OCI-LY1 (cell line): ENCODE measurements around the gene USH2A.

ENCODE experiments used
- H2AFZ ChIP-seq: fragments of 200-600 bp; sonication (generic), shearing (Covaris generic); 2 replicates; pipeline ENCODE4 v1.6.0; 2014; ENCODE audit warnings: antibody characterized with exemption, mild to moderate bottlenecking, low read length
- H3F3A ChIP-seq: fragments of 200-600 bp; sonication (generic), shearing (Covaris generic); 2 replicates; pipeline ENCODE4 v1.6.0; 2014; ENCODE audit warnings: mild to moderate bottlenecking, antibody characterized with exemption, low read length, moderate library complexity; ENCODE audit not compliant: insufficient read depth
- H3K27ac ChIP-seq: fragments of 200-600 bp; sonication (generic); 2 replicates; pipeline ENCODE4 v1.5.1; 2014; ENCODE audit warnings: low read length, mixed run types, mild to moderate bottlenecking, low read depth; ENCODE audit not compliant: poor library complexity, severe bottlenecking
- H3K27me3 ChIP-seq: fragments of 200-600 bp; sonication (generic); 2 replicates; pipeline ENCODE4 v1.6.0; 2014; ENCODE audit warnings: antibody characterized with exemption, mild to moderate bottlenecking, low read length, moderate library complexity; ENCODE audit not compliant: insufficient read depth
- H3K36me3 ChIP-seq: fragments of 200-600 bp; sonication (generic); 2 replicates; pipeline ENCODE4 v1.6.1; 2014; ENCODE audit warnings: mild to moderate bottlenecking, antibody characterized with exemption, low read length, moderate library complexity, mixed read lengths; ENCODE audit not compliant: insufficient read depth
- H3K4me1 ChIP-seq: fragments of 200-600 bp; sonication (generic); 2 replicates; pipeline ENCODE4 v1.5.1; 2014; ENCODE audit warnings: mild to moderate bottlenecking, low read length, moderate library complexity; ENCODE audit not compliant: insufficient read depth, severe bottlenecking
- H3K4me2 ChIP-seq: fragments of 200-600 bp; sonication (generic), shearing (Covaris generic); 2 replicates; pipeline ENCODE4 v1.6.1; 2014; ENCODE audit warnings: low read length
- H3K4me3 ChIP-seq: fragments of 200-600 bp; sonication (generic); 2 replicates; pipeline ENCODE4 v1.5.1; 2014; ENCODE audit warnings: low read length, low read depth, mild to moderate bottlenecking, mixed read lengths; ENCODE audit not compliant: poor library complexity, severe bottlenecking
- H3K79me2 ChIP-seq: fragments of 200-600 bp; shearing (Covaris generic); 2 replicates; pipeline ENCODE4 v1.6.1; 2016; ENCODE audit warnings: mixed run types, low read length, mixed read lengths; ENCODE audit not compliant: insufficient read depth
- H3K9ac ChIP-seq: fragments of 200-600 bp; sonication (generic), shearing (Covaris generic); 2 replicates; pipeline ENCODE4 v1.6.1; 2014; ENCODE audit warnings: mild to moderate bottlenecking, low read length, mixed read lengths
- H3K9me2 ChIP-seq: fragments of 200-600 bp; sonication (generic), shearing (Covaris generic); 2 replicates; pipeline ENCODE4 v1.6.1; 2014; ENCODE audit warnings: low read depth, mild to moderate bottlenecking, low read length, mixed read lengths
- H3K9me3 ChIP-seq: fragments of 200-600 bp; shearing (Covaris generic); 2 replicates; pipeline ENCODE4 v1.6.1; 2014; ENCODE audit warnings: low read length, mixed read lengths
- H4K20me1 ChIP-seq: fragments of 200-600 bp; sonication (generic), shearing (Covaris generic); 2 replicates; pipeline ENCODE4 v1.6.0; 2016; ENCODE audit warnings: mild to moderate bottlenecking, low read length; ENCODE audit not compliant: insufficient read depth
- TF ChIP-seq, protein P1 (sequence below): fragments of 200-600 bp; sonication (generic), shearing (Covaris generic); IDR thresholded peaks from 2 replicates; pipeline ENCODE4 v1.5.1; 2017; ENCODE audit warnings: mild to moderate bottlenecking, antibody characterized with exemption, low read length, moderate library complexity, mixed read lengths

USH2A gene

DNA sequence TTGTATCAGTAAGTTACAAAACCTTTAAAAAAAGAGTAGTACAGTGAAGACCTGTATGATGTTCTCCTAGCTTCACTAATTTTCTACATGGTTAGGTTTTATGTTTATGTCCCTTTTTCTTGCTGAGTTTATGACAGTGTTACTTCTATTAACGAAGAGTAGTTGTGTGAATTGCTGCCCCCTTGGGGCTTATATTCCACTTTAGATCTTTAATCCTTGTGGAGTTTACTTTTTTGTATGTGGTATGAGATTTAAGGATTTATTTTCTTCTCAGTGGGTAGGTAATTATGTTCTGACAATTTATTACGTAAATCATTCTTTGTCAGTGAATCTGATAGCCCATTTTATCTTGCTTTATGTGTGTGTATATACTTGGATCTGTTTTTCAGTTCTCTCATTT is 841.4 kb downstream of the USH2A start:
- TF ChIP-seq, protein P1, sequence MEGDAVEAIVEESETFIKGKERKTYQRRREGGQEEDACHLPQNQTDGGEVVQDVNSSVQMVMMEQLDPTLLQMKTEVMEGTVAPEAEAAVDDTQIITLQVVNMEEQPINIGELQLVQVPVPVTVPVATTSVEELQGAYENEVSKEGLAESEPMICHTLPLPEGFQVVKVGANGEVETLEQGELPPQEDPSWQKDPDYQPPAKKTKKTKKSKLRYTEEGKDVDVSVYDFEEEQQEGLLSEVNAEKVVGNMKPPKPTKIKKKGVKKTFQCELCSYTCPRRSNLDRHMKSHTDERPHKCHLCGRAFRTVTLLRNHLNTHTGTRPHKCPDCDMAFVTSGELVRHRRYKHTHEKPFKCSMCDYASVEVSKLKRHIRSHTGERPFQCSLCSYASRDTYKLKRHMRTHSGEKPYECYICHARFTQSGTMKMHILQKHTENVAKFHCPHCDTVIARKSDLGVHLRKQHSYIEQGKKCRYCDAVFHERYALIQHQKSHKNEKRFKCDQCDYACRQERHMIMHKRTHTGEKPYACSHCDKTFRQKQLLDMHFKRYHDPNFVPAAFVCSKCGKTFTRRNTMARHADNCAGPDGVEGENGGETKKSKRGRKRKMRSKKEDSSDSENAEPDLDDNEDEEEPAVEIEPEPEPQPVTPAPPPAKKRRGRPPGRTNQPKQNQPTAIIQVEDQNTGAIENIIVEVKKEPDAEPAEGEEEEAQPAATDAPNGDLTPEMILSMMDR = no peak
- no peak overlapping the region for H3K9ac ChIP-seq
- no peak overlapping the region for H3K27ac ChIP-seq
- no peaks in the 10 kb centered on the region for H3K27me3 ChIP-seq
- no peaks in the 10 kb centered on the region for H3K79me2 ChIP-seq
- H3K9me2 ChIP-seq = no peaks in the 10 kb centered on the region
- H3K9me3 ChIP-seq = no peaks in the 10 kb centered on the region
- H3K4me2 ChIP-seq = no peak overlapping the region
- H3K36me3 ChIP-seq = no peaks in the 10 kb centered on the region
- H4K20me1 ChIP-seq = no peaks in the 10 kb centered on the region
- H3F3A ChIP-seq = no peaks in the 10 kb centered on the region
- H3K4me1 ChIP-seq = no peaks in the 10 kb centered on the region
- no peak overlapping the region for H3K4me3 ChIP-seq
- no peak overlapping the region for H2AFZ ChIP-seq
